Trophoblast cell (in vitro differentiated cells and primary cell): ENCODE results near the gene MCF2L.

Source experiments
- DNase-seq, 2 donors: peaks; one replicate each; pipeline ENCODE4 v3.0.0-alpha.2; 2016
- H2AFZ ChIP-seq: 2 replicates; pipeline ENCODE4 v1.6.1; 2013; ENCODE audit warnings: low read length, moderate library complexity, mild to moderate bottlenecking; ENCODE audit not compliant: insufficient read depth, poor library complexity
- H2AK5ac ChIP-seq: 2 replicates; pipeline ENCODE4 v1.6.1; 2013; ENCODE audit warnings: mild to moderate bottlenecking, low read length
- H2BK120ac ChIP-seq: 2 replicates; pipeline ENCODE4 v1.6.1; 2013; ENCODE audit warnings: low read length, mild to moderate bottlenecking, moderate library complexity; ENCODE audit not compliant: insufficient read depth, poor library complexity
- H2BK12ac ChIP-seq: 2 replicates; pipeline ENCODE4 v1.6.1; 2013; ENCODE audit warnings: mild to moderate bottlenecking, low read length, moderate library complexity
- H2BK5ac ChIP-seq: 2 replicates; pipeline ENCODE4 v1.6.1; 2013; ENCODE audit warnings: low read length, low read depth, moderate library complexity, mild to moderate bottlenecking; ENCODE audit not compliant: poor library complexity
- H3K14ac ChIP-seq: 2 replicates; pipeline ENCODE4 v1.6.1; 2013; ENCODE audit warnings: mild to moderate bottlenecking, low read length
- H3K18ac ChIP-seq: 2 replicates; pipeline ENCODE4 v1.6.1; 2013; ENCODE audit warnings: mild to moderate bottlenecking, low read length
- H3K23ac ChIP-seq: 2 replicates; pipeline ENCODE4 v1.6.1; 2013; ENCODE audit warnings: low read length
- H3K27ac ChIP-seq: 2 replicates; pipeline ENCODE4 v1.5.1; 2013; ENCODE audit warnings: low read depth, mild to moderate bottlenecking, inconsistent platforms, low read length, moderate library complexity
- H3K27me3 ChIP-seq: 2 replicates; pipeline ENCODE4 v1.6.1; 2013; ENCODE audit warnings: inconsistent platforms, mild to moderate bottlenecking, low read length, moderate library complexity; ENCODE audit not compliant: insufficient read depth
- H3K36me3 ChIP-seq, 2 experiments: 1 replicate in 1 of 2; 2 replicates in 1 of 2; pipeline ENCODE4 v1.6.1; 2013; ENCODE audit warnings: low read length in 2 of 2, mild to moderate bottlenecking in 2 of 2, moderate library complexity in 1 of 2; ENCODE audit not compliant: insufficient read depth in 2 of 2, control insufficient read depth in 1 of 2
- H3K4ac ChIP-seq: 2 replicates; pipeline ENCODE4 v1.6.1; 2013; ENCODE audit warnings: low read depth, mild to moderate bottlenecking, low read length, moderate library complexity
- H3K4me1 ChIP-seq, 2 experiments: 1 replicate in 1 of 2; 2 replicates in 1 of 2; pipeline ENCODE4 v1.6.1; 2013; ENCODE audit warnings: low read length in 2 of 2, mild to moderate bottlenecking in 2 of 2, moderate library complexity in 1 of 2; ENCODE audit not compliant: insufficient read depth in 2 of 2, control insufficient read depth in 1 of 2
- H3K4me2 ChIP-seq: 2 replicates; pipeline ENCODE4 v1.6.1; 2013; ENCODE audit warnings: inconsistent platforms, mild to moderate bottlenecking, low read length, moderate library complexity
- H3K4me3 ChIP-seq: 2 replicates; pipeline ENCODE4 v1.5.1; 2013; ENCODE audit warnings: mild to moderate bottlenecking, low read depth, low read length, inconsistent platforms
- H3K79me1 ChIP-seq: one replicate; pipeline ENCODE4 v1.6.1; 2013; ENCODE audit warnings: low read length
- H3K79me2 ChIP-seq: 2 replicates; pipeline ENCODE4 v1.6.1; 2013; ENCODE audit warnings: low read length, mild to moderate bottlenecking; ENCODE audit not compliant: control insufficient read depth, insufficient read depth, poor library complexity
- H3K9ac ChIP-seq: 2 replicates; pipeline ENCODE4 v1.6.1; 2013; ENCODE audit warnings: mild to moderate bottlenecking, low read length
- H3K9me3 ChIP-seq: 2 replicates; pipeline ENCODE4 v1.6.1; 2013; ENCODE audit warnings: low read depth, mild to moderate bottlenecking, control low read depth, inconsistent platforms, low read length; ENCODE audit not compliant: insufficient read depth
- H4K12ac ChIP-seq: 2 replicates; pipeline ENCODE4 v1.6.1; 2013; ENCODE audit warnings: low read depth, mild to moderate bottlenecking, low read length, moderate library complexity
- H4K8ac ChIP-seq: 2 replicates; pipeline ENCODE4 v1.6.1; 2013; ENCODE audit warnings: low read depth, mild to moderate bottlenecking, low read length, moderate library complexity
- H4K91ac ChIP-seq: one replicate; pipeline ENCODE4 v1.6.1; 2013; ENCODE audit warnings: low read depth, mild to moderate bottlenecking, low read length, moderate library complexity
- WGBS: extraction: QIAGEN DNeasy Blood & Tissue Kit; methylation state at CpG from one replicate; pipeline ENCODE4 v1.1.7; 2013; ENCODE audit warnings: missing lambda C conversion rate; ENCODE audit not compliant: insufficient read length, insufficient coverage; ENCODE audit errors: extremely low coverage; 5-methylcytosine and 5-hydroxymethylcytosine counted together

MCF2L gene

GRCh38 chr13:112984501-112984900, 15.5 kb downstream of the MCF2L start:
- Histone ChIP-seq H3K79me2 (no peaks in the 10 kb centered on the region), H2BK5ac (no peak overlapping the region), H2BK12ac (no peak overlapping the region), H3K9ac (no peak overlapping the region), H3K23ac (no peak overlapping the region), H2AFZ (no peak overlapping the region), H3K79me1 (no peaks in the 10 kb centered on the region), H3K14ac (no peak overlapping the region), H3K9me3 (peaks cover 6% of the 10 kb centered on the region), H3K27ac (no peak overlapping the region), H3K4ac (no peak overlapping the region), H2BK120ac (no peak overlapping the region), H4K8ac (no peak overlapping the region), H3K36me3 (no peaks in the 10 kb centered on the region), H3K18ac (no peak overlapping the region), H4K12ac (no peak overlapping the region), H4K91ac (no peak overlapping the region), H2AK5ac (no peak overlapping the region), H3K4me2 (no peak overlapping the region), H3K4me1 (no peaks in the 10 kb centered on the region), H3K27me3 (no peaks in the 10 kb centered on the region), H3K4me3 (no peak overlapping the region)
- peak in 1 of 2 donors; percentile 49 for DNase-seq
- WGBS, result no CpG with 5 or more reads among the region's 11 CpGs

- Histone ChIP-seq H3K27ac (no peak overlapping the region), H2AFZ (no peak overlapping the region), H2BK120ac (no peak overlapping the region), H3K23ac (no peak overlapping the region), H3K4me3 (no peak overlapping the region), H3K36me3 (no peaks in the 10 kb centered on the region), H3K27me3 (no peaks in the 10 kb centered on the region), H3K14ac (no peak overlapping the region), H3K4ac (no peak overlapping the region), H3K18ac (no peak overlapping the region), H4K8ac (no peak overlapping the region), H3K4me1 (no peaks in the 10 kb centered on the region), H4K91ac (no peak overlapping the region), H3K79me1 (no peaks in the 10 kb centered on the region), H4K12ac (no peak overlapping the region), H3K9me3 (peaks cover 9% of the 10 kb centered on the region), H2BK5ac (no peak overlapping the region), H3K79me2 (no peaks in the 10 kb centered on the region), H2BK12ac (no peak overlapping the region), H3K4me2 (no peak overlapping the region), H3K9ac (no peak overlapping the region), H2AK5ac (no peak overlapping the region)
- WGBS, result no CpG with 5 or more reads among the region's 30 CpGs
- peak in 1 of 2 donors; percentile 51 for DNase-seq
Measured at GRCh38 chr13:112984954-112985802, 16.2 kb downstream of the MCF2L start.

- peaks cover 9% of the 10 kb centered on the region for H3K9me3 ChIP-seq
- no peak overlapping the region for H3K9ac ChIP-seq
- H3K18ac ChIP-seq, result no peak overlapping the region
- H3K4me1 ChIP-seq, result no peaks in the 10 kb centered on the region
- no peak overlapping the region for H4K91ac ChIP-seq
- H3K79me1 ChIP-seq, result no peaks in the 10 kb centered on the region
- H3K27ac ChIP-seq, result no peak overlapping the region
- no peak overlapping the region for H3K23ac ChIP-seq
- H4K8ac ChIP-seq, result no peak overlapping the region
- H2BK12ac ChIP-seq, result no peak overlapping the region
- H2BK120ac ChIP-seq, result no peak overlapping the region
- no peak overlapping the region for H4K12ac ChIP-seq
- no peak overlapping the region for H2AK5ac ChIP-seq
- no peaks in the 10 kb centered on the region for H3K36me3 ChIP-seq
- H3K79me2 ChIP-seq, result no peaks in the 10 kb centered on the region
- no peak for DNase-seq
- no CpG with 5 or more reads among the region's 30 CpGs for WGBS
- H3K14ac ChIP-seq, result no peak overlapping the region
- no peak overlapping the region for H2AFZ ChIP-seq
- no peak overlapping the region for H2BK5ac ChIP-seq
- H3K4me3 ChIP-seq, result no peak overlapping the region
- H3K4ac ChIP-seq, result no peak overlapping the region
- no peaks in the 10 kb centered on the region for H3K27me3 ChIP-seq
- no peak overlapping the region for H3K4me2 ChIP-seq
Measured at GRCh38 chr13:112985803-112986408, 16.9 kb downstream of the MCF2L start.

GRCh38 chr13:112986470-112986869, 17.5 kb downstream of the MCF2L start:
- no peaks in the 10 kb centered on the region for H3K36me3 ChIP-seq
- H3K27ac ChIP-seq, result no peak overlapping the region
- H3K79me2 ChIP-seq, result no peaks in the 10 kb centered on the region
- no peak overlapping the region for H2BK5ac ChIP-seq
- no peaks in the 10 kb centered on the region for H3K79me1 ChIP-seq
- no peaks in the 10 kb centered on the region for H3K4me1 ChIP-seq
- no peak overlapping the region for H3K4me2 ChIP-seq
- DNase-seq, result no peak
- no peak overlapping the region for H2BK12ac ChIP-seq
- H4K8ac ChIP-seq, result no peak overlapping the region
- no peak overlapping the region for H4K12ac ChIP-seq
- H3K9me3 ChIP-seq, result peaks cover 9% of the 10 kb centered on the region
- no peak overlapping the region for H3K18ac ChIP-seq
- no peak overlapping the region for H2AK5ac ChIP-seq
- no peaks in the 10 kb centered on the region for H3K27me3 ChIP-seq
- H3K4me3 ChIP-seq, result no peak overlapping the region
- H3K23ac ChIP-seq, result no peak overlapping the region
- no peak overlapping the region for H4K91ac ChIP-seq
- no peak overlapping the region for H2AFZ ChIP-seq
- H3K14ac ChIP-seq, result no peak overlapping the region
- H3K9ac ChIP-seq, result no peak overlapping the region
- no peak overlapping the region for H3K4ac ChIP-seq
- H2BK120ac ChIP-seq, result no peak overlapping the region
- WGBS, result no CpG with 5 or more reads among the region's 20 CpGs
